Testis (tissue), 2 donors: ENCODE data around the gene TVP23C.

Source experiments
- CTCF ChIP-seq, 3 experiments: fragments of 450-650 bp in 2 of 3; fragments of 200-600 bp in 1 of 3; sonication (generic) in 1 of 3; IDR thresholded peaks; one replicate each; pipeline ENCODE4 v1.5.1; 2016 to 2019; ENCODE audit warnings: antibody characterized with exemption in 3 of 3, mild to moderate bottlenecking in 2 of 3, moderate library complexity in 1 of 3
- POLR2A ChIP-seq: fragments of 450-650 bp; IDR thresholded peaks from one replicate; pipeline ENCODE4 v1.6.1; 2017; ENCODE audit warnings: antibody characterized with exemption, mild to moderate bottlenecking, moderate library complexity

- TF ChIP-seq CTCF (IDR thresholded peaks at IDR 0.05): no peak
- TF ChIP-seq POLR2A: no peak
Measured at GRCh38 chr17:15483431-15483830, 79.9 kb downstream of the TVP23C start.
